Lower lobe of right lung (tissue), 2 donors: ENCODE measurements around the gene ANKRD13D. TPM values are rescaled to one million over a fixed set of nuclear protein-coding genes. Genes with fewer than 3 reads are reported as not detected.

ENCODE experiments used
- ATAC-seq, 2 donors: fragments of 200-7000 bp; cut with Tn5 transposase; one replicate each; pipeline ENCODE4 v1.9.1; 2020 to 2022; ENCODE audit warnings: mild to moderate bottlenecking in 2 of 2, moderate library complexity in 2 of 2
- DNase-seq: peaks from one replicate; pipeline ENCODE4 v3.0.0-alpha.2; 2020
- H3K27ac ChIP-seq: fragments of 200-600 bp; one replicate; pipeline ENCODE4 v1.8.0; 2022
- H3K27me3 ChIP-seq: fragments of 200-600 bp; one replicate; pipeline ENCODE4 v1.8.0; 2022; ENCODE audit warnings: low read depth
- H3K36me3 ChIP-seq: fragments of 200-600 bp; one replicate; pipeline ENCODE4 v1.8.0; 2022; ENCODE audit warnings: mild to moderate bottlenecking
- H3K4me1 ChIP-seq: fragments of 200-600 bp; one replicate; pipeline ENCODE4 v1.8.0; 2022
- H3K4me3 ChIP-seq: fragments of 200-600 bp; one replicate; pipeline ENCODE4 v1.8.0; 2022; ENCODE audit warnings: mild to moderate bottlenecking
- H3K9me3 ChIP-seq: fragments of 200-600 bp; one replicate; pipeline ENCODE4 v1.8.0; 2022
- intact Hi-C: fragments of 100-400 bp; cut with DNase I; formaldehyde crosslinking; loops from one replicate; pipeline ENCODE4 v1.11.0; 2022
- total RNA-seq: library from RNA; stranded (reverse); fragmentation: NEBNext Ultra II Directional; extraction: Animal tissue kit (Norgen Biotek cat#: 25700); gene quantifications from one replicate; pipeline ENCODE4 v1.2.1, GENCODE V29; 2021
- TF ChIP-seq, protein P1 (sequence below): fragments of 200-600 bp; IDR thresholded peaks from one replicate; pipeline ENCODE4 v1.8.0; 2022; ENCODE audit warnings: antibody characterized with exemption, mild to moderate bottlenecking
- donor health status: DM: no; HTN: yes; CAD: no; lungs with severe emphysema.

The ANKRD13D gene
- total RNA-seq, 1 donor from 2014 or later, result 66.9 TPM

DNA sequence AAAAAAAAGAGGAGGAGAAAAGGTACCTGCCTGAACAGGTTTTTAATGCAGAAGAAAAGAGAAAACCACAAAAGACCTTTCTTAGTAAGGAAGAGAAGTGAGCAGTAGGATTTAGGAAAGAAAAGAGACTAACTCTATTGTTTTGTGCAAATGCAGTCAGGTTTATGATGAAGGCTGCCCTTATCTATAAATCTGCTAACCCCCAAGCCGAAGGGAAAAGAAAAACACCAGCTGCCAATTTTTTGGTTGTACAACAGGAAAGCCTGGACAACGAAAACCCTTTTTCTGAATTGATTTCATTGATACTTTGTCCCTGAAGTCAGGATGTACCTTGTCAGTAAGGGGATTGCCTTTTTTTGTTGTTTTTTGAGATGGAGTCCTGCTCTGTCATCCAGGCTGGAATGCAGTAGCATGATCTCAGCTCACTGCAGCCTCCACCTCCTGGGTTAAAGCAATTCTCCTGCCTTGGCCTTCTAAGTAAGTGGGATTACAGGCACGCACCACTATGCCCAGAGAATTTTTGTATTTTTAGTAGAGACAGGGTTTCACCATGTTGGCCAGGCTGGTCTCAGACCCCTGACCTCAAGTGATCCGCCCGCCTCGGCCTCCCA lies 43.1 kb downstream of the ANKRD13D start:
- H3K27ac ChIP-seq, result no peak overlapping the region
- H3K4me3 ChIP-seq, result no peak overlapping the region
- intact Hi-C loops, result no loop called here
- no peak for DNase-seq
- TF ChIP-seq, protein P1, sequence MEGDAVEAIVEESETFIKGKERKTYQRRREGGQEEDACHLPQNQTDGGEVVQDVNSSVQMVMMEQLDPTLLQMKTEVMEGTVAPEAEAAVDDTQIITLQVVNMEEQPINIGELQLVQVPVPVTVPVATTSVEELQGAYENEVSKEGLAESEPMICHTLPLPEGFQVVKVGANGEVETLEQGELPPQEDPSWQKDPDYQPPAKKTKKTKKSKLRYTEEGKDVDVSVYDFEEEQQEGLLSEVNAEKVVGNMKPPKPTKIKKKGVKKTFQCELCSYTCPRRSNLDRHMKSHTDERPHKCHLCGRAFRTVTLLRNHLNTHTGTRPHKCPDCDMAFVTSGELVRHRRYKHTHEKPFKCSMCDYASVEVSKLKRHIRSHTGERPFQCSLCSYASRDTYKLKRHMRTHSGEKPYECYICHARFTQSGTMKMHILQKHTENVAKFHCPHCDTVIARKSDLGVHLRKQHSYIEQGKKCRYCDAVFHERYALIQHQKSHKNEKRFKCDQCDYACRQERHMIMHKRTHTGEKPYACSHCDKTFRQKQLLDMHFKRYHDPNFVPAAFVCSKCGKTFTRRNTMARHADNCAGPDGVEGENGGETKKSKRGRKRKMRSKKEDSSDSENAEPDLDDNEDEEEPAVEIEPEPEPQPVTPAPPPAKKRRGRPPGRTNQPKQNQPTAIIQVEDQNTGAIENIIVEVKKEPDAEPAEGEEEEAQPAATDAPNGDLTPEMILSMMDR, result no peak
- no peak for ATAC-seq
- H3K36me3 ChIP-seq, result peaks cover 16% of the 10 kb centered on the region
- no peaks in the 10 kb centered on the region for H3K4me1 ChIP-seq
- no peaks in the 10 kb centered on the region for H3K9me3 ChIP-seq
- no peaks in the 10 kb centered on the region for H3K27me3 ChIP-seq

DNA sequence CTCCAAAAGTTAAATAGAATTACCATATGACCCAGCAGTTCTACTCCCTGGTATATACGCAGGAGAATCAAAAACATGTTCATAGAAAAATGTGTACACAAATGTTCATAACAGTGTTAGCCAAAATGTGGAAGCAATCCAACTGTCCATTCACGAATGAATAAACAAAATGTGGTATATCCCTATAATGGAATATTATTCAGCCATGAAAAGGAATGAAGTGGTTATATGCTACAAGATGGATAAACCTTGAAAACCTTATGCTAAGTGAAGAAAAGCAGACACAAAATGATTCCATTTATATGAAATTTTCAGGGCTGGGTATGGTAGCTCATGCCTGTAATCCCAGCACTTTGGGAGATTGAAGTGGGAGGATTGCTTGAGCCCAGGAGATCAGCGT lies 48.2 kb downstream of the ANKRD13D start:
- TF ChIP-seq, protein P1, result no peak
- Histone ChIP-seq H3K9me3 (no peaks in the 10 kb centered on the region), H3K27ac (no peak overlapping the region), H3K36me3 (peaks cover 7% of the 10 kb centered on the region), H3K4me1 (no peaks in the 10 kb centered on the region), H3K27me3 (no peaks in the 10 kb centered on the region), H3K4me3 (no peak overlapping the region)
- no peak for ATAC-seq
- DNase-seq, result no peak
- intact Hi-C loops, result no loop called here

- no peak overlapping the region for H3K4me3 ChIP-seq
- H3K4me1 ChIP-seq, result peaks cover 20% of the 10 kb centered on the region
- TF ChIP-seq, protein P1, result no peak
- no peaks in the 10 kb centered on the region for H3K36me3 ChIP-seq
- intact Hi-C loops, result no loop called here
- ATAC-seq (no peak), DNase-seq (no peak)
- H3K9me3 ChIP-seq, result no peaks in the 10 kb centered on the region
- H3K27ac ChIP-seq, result no peak overlapping the region
- no peaks in the 10 kb centered on the region for H3K27me3 ChIP-seq
Measured at GRCh38 chr11:67344264-67344663, 55.2 kb downstream of the ANKRD13D start.

DNA sequence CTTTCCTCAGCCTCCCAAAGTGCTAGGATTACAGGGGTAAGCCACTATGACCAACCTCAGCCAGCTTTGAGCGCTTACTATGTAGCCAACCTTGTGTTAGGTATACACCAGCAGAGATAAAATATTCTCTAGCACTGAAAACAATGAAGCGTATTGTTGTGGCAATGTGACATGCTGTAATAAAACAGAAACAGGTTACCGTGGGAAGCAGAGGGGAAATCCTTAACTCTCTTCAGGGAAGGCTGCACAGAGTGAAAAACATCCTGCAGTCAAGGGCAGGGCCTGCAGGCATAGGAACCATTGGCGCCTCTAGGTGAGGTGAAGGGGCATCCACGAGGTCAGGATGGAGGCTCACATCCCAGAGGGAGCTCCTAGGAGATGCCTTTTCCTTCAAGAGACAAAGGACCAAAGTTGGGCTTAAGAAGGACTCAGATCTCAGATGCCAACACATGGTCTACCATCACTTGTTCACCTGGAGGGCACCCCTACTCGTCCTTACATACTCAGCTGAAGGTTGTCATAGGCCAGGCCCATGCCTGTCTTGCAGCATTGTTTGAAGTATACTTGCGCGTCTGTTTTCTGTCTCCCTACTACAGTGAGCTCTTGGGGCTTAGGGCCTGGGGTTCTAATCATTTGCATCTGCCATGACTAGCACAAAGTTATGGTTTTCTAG lies 56.3 kb downstream of the ANKRD13D start:
- Histone ChIP-seq H3K27ac (peak overlapping the region; percentile 47), H3K4me1 (peaks cover 20% of the 10 kb centered on the region), H3K36me3 (no peaks in the 10 kb centered on the region), H3K27me3 (no peaks in the 10 kb centered on the region), H3K4me3 (no peak overlapping the region), H3K9me3 (no peaks in the 10 kb centered on the region)
- DNase-seq (no peak), ATAC-seq (peak; percentile 28 to 30)
- TF ChIP-seq, protein P1, result no peak
- intact Hi-C loops, result no loop called here

DNA sequence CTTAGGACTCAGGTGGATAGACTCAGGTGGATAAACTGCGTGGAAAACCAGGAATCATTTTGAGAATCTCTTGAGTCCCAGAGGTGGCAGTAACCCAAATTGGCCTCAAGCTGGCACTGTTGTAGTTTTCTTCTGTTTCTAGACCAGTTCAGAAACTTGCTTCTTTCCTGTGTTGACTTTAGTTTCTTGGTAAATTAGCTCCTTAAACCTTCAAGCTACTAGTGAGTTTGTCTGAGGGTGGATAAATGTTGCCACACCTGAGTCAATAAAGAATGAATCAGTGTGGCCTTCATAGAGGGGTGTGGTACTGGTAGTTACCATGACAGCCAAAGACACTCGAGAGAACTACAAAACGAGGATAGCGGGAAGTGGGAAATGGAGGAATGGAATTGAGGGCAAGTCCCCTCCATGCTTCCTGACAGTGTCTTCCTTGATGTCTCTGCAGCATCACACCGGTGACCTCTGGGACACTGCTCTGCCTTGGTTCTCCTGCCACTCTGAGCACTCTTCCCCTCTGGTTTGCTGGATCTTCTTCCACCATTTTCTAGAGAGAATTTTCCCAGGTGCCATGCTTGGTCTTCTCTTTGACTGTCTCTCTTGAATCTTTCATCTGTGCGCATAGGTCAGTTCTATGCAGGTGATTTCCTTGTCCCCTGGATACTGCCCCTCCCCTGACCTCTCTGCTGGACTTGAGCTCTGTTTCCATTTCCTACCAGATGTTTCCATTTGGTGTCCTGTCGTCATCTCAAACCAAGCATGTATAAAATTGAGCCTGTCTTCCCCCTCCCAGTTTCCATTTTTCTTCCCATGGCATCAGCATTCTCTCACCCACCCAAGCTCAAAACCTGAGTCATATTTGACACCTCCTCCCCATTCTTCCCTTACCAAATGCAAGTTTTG lies 57.1 kb downstream of the ANKRD13D start:
- no peaks in the 10 kb centered on the region for H3K9me3 ChIP-seq
- H3K4me1 ChIP-seq, result peaks cover 25% of the 10 kb centered on the region
- no peaks in the 10 kb centered on the region for H3K27me3 ChIP-seq
- H3K4me3 ChIP-seq, result no peak overlapping the region
- DNase-seq, result no peak
- peak overlapping the region; percentile 47 for H3K27ac ChIP-seq
- ATAC-seq, result peak; percentile 92 to 94
- intact Hi-C loops, result no loop called here
- TF ChIP-seq, protein P1, result peak; percentile 65
- H3K36me3 ChIP-seq, result no peaks in the 10 kb centered on the region
